GM19468 (cell line): ENCODE results near the gene NINJ1.

ENCODE experiments used
- ATAC-seq: cut with Tn5 transposase; IDR thresholded peaks from one replicate; pipeline ENCODE4 v1.9.1; 2021; ENCODE audit warnings: mild to moderate bottlenecking, moderate library complexity, moderate number of reproducible peaks; ENCODE audit not compliant: unreplicated experiment; ENCODE audit errors: extremely low read depth

The NINJ1 gene

GRCh38 chr9:93091453-93092081 is 42.5 kb downstream of the NINJ1 start:
- ATAC-seq, result no peak

DNA sequence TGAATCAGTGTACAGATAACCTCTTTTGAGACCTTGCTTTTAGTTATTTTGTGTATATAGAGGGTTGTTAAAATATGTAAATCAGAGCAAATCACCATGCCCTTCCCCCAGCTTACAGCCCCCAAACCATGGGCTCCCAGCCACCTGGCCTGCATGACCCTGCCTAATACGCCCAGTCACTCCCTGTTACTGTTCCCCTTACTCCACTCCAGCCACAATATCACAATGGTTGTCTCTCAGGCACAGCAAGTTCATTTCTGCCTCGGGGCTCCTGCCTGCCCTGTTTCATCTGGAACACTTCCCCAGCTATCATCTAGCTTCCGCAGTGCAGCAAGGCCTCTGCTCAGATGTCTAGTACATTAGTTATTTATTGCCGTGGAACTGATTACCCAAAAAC is 43.0 kb downstream of the NINJ1 start:
- no peak for ATAC-seq

GRCh38 chr9:93090091-93090655 is 43.9 kb downstream of the NINJ1 start:
- ATAC-seq, result no peak

DNA sequence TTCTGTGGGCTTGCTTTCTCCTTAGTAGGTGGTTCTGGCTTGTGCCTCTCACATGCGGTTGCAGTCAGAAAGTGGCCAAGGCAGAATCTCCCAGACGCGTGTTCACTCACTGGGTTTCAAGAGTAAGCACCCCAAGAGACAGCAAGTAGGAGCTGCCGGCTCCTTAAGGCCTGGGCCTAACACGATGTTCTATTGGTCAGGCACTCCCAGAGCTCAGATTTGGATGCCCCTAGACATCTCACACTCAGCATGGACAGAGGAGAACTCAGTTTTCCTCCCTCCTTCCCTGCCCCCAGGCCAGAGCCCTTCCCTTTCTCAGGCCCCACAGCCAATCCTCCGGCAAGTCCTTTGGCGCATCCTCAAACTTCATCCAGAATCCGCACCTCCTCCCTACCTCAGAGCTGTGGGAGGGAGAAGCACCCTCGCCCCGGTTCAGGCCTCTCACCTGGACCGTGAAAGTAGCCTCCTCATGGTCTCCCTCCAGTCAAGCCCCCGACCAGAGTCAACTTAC is 44.5 kb downstream of the NINJ1 start:
- ATAC-seq, result no peak

DNA sequence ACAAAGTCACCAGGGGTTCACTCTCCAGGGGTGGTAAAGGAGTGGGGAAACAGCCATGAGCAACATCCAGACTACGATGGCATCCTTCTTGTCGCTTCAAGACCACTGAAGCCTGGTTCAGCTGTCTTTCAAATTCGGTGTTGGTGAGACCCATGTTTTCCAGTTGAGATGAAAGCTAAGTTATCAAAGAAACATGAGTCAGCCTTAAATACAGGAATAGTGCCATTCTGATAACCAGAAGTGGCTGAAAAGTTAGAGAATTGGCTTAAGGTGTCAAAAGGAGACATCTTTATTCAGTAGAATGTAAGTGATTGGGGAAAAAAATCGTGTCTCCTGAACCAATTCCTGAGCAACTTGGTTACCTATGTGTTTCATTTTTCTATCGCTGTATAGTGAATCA is 45.0 kb downstream of the NINJ1 start:
- ATAC-seq, result no peak

- ATAC-seq, result no peak
These were observed 45.4 kb downstream of the NINJ1 start for GRCh38 chr9:93088656-93089015.

- no peak for ATAC-seq
These were observed 45.9 kb downstream of the NINJ1 start for GRCh38 chr9:93087971-93088655.

DNA sequence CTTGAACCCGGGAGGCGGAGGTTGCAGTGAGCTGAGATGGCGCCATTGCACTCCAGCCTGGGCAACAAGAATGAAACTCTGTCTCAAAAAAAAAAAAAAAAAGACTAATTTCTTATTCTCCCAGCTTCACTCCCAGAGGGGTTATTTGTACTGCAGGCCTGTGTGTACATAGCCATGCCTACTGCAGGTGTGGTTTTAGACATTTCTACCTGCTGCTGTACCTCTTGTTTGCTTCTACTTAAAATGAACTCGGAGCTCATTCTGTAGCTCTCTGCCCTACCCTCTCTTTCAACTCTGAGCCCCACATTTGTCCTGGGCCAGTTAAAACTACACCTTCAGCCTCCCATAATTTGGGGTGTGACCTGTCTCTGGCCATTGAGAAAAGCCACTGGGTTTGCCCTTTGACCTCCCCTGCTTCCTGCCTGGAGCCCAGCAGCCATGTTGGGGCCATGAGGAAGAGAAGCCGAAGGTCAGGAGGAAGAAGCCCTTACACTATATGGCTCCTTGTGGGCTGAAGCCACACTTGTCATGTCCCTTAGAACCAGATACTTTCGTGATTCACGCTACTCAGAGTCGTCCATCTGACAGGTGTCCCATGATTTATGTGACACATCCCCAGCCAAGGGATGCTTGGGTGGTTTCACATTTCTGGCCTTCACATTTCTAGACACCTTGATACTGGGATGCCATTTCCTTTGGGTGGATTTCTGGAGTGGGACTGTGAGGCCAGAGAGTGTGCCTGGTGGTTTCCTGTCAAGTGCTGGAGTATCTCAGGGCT is 47.4 kb downstream of the NINJ1 start:
- ATAC-seq, result no peak

- no peak for ATAC-seq
These were observed 48.4 kb downstream of the NINJ1 start for GRCh38 chr9:93085676-93086075.

GRCh38 chr9:93084471-93084881 is 49.6 kb downstream of the NINJ1 start:
- ATAC-seq, result no peak

DNA sequence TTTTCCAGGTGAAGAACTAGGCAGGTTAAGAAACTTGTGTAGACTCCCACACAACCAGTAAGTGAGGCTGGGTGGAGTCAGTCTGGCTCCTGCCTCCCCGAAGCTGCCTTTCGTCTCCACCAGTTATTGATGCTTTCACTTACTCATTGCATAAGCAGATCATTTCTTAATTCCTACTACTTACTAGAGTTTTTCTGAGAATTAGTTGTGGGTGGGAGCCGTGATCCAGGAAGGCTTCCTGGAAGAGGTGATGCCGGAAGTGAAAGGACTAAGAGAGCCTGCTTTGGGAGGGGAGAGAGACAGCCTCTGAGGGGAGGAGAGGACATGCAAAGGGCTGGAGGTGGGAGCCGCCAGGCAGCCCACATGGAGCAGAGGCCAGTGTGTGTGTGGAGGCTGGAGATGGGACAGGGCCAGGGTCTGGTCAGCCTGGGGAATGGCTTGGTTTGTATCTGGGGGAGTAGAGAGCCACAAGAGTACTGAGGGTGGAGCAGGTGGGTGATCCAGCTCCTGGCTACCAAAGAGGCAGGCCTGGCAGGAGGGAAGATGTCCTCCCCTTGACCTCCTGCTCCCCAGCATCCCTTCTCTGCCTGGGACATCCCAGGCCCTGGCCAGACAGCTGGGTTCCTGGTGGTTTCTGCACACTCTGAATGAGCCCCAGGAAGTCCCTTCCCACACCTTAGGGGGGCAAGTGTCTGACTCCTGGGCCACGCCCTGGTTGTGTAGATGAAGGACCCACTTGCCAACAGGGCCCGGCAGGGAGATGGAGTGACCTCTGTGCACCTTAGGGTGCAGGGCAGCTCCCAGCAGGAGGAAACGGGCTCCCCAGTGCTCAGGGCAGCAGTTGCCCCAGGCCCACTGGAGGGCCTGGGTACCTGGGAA is 50.2 kb downstream of the NINJ1 start:
- no peak for ATAC-seq

DNA sequence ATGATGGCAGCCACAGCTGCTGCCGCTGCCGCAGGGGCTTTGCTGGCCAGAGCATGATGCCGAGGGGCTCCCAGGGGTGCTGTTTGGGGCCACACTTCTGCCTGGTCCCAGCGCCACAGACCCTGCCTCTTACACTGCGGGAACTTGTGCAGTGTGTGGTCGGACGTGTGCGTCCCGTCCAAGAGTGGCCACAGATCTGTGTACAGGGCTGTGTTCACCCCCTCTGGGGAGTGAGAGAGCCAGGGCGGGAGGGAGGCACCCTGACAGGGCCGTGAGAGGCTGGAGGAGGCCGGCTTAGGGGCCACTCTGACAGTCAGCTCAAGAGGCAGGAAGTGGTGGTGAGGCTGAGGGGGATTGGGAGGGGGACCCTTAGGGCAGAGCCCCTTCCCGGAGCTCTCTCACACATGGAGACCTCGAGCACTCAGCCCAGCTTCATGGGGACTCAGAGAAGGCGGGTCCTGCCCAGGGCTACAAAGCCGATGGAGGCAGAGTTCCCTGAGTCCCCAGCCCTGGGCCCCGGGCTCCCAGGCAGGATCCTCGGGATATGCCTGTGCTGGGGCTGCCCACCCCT is 51.1 kb downstream of the NINJ1 start:
- ATAC-seq, result no peak

GRCh38 chr9:93081931-93082330 is 52.1 kb downstream of the NINJ1 start:
- no peak for ATAC-seq

GRCh38 chr9:93081081-93081529 is 52.9 kb downstream of the NINJ1 start:
- no peak for ATAC-seq

DNA sequence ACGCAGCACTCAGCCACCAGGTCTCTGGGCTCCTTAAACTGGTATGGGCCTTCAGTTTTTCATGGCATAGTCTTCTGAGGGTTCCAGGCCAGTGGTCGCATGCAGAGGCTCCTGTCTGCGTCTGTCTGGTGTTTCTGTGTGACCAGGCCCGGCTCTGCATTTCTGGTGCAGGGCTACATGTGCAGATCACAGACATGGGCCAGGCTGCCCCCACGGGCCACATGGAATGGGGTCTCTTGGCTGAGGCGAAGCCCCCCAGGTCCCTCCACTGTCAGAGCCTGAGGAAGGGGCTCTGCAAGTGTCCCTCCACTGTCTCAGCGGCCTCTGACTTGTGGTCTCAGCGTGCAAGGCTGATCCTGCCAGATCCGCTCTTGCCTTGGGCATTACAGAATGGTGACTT is 53.6 kb downstream of the NINJ1 start:
- no peak for ATAC-seq

DNA sequence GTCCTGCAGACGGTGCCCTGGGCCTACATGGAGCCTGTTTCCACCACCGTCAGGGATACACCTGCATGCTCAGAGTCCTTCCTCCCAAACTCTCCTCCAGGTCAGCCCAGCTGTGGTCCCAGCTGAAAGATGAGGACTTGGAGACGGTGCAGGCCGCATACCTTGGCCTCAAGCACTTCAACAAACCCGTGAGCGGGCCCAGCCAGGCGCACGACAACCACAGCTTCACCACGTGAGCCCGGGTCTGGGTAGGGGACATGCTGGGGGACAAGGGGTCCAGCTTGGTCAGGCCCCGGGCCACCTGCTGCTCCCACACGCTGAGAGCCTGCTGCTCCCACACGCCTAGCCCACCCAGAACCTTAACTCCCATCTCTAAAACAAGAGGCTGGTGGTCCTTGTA is 54.7 kb downstream of the NINJ1 start:
- no peak for ATAC-seq

DNA sequence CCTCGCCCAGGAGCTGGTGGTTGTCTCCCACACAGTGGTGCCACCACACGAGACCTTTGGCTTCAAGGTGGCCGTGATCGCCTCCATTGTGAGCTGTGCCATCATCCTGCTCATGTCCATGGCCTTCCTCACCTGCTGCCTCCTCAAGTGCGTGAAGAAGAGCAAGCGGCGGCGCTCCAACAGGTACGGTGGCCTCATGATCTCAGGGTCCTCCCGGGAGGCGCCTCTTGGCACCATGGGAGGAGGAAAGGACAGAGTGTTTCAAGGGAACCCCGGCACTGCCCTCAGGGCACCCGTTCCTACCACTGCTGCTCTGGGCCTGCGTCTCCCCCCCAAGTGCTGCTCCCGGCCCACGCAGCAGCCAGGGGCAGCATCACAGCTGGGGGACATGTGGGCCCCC is 56.2 kb downstream of the NINJ1 start:
- no peak for ATAC-seq

- no peak for ATAC-seq
These were observed 56.7 kb downstream of the NINJ1 start for GRCh38 chr9:93077367-93077766.

DNA sequence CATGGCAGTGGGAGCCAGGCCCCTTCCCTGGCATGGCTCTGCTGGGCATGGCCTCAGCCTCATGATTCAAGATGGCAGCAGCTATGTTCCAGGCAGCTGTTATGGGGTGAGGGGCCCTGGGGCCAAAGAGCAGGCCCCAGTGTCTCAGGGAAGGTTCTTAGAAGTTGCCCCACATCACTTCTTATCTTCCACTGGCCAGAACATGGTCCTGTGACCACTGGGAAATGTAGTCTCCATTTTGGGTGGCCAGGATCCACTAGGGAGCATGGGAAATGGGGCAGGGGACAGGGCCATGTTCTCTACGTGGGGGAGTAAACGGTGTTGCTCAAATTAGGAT is 57.3 kb downstream of the NINJ1 start:
- no peak for ATAC-seq
